Medulla oblongata (tissue), 1 donor: Measurements from ENCODE around the gene RRP7A.
"Not testable (repeated sequence)": the region's sequence is repeated elsewhere in the genome, so short reads cannot be mapped to it uniquely, and the experiment has no call there.

ENCODE experiments used
- DNase-seq: peaks from one replicate; pipeline ENCODE4 v3.0.0-alpha.2; 2015; ENCODE audit errors: extremely low spot score

RRP7A gene

DNA sequence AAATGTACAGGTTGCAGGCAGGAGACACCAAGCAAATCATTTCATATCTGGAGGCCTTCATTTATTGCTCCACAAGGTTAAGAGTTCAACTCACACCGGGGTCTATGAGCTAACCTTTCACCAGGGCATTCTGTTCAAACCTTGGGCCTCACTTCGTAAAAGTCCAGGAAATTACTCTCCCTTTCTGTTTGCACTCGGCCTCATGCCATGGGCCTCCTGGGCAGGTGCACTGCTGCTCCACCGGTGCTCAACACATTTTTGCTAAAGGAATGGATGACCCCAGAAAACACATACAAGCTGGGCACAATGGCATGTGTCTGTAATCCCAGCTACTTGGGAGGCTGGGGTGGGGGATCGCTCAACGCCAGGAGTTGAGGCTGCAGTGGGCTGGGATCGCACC, 16.6 kb upstream of the RRP7A start:
- no peak for DNase-seq

DNA sequence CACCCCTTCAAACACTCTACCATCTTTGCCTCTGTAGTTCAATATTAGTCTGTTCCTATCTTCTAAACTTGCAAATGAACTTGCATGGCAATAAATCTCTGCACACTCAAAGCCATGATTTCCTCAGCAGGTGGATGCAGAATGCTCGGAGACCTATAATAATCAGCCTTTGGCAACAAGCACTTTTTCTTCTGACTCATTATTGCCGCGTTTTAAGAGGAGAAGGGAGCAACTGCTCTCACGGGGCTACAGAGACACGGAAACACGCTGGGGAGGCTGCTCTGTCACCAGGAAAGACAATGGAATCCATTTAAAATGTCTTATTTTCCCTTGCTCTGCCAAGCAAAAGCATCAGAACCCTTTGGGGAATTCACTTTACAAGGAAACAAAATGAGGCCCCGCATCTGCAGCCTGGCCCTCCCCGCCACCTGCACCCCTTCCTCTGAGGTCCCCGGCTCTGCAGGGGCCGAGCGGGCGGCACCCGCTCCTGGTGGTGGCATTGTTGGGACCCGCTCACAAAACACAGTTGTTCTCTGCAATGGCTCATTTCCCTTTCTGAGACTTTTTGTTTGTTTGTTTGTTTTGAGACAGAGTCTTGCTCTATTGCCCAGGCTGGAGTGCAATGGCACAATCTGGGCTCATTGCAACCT, 15.6 kb upstream of the RRP7A start:
- not testable (repeated sequence) for DNase-seq

DNA sequence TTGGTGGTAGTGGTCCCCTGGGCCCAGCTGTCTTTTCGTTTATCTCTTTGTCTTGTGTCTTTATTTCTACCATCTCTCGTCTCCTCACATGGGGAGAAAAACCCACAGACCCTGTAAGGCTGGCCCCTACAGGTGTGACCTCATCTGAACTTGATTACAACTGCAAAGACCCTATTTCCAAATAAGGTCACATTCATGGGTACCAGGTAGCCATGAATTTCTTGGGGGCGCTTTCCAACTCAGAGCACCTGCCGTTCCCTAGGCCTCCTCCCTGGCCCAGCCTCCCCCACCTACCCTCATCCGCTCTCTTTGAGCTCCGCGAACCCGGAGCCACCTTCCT, 14.0 kb upstream of the RRP7A start:
- DNase-seq, result no peak

DNA sequence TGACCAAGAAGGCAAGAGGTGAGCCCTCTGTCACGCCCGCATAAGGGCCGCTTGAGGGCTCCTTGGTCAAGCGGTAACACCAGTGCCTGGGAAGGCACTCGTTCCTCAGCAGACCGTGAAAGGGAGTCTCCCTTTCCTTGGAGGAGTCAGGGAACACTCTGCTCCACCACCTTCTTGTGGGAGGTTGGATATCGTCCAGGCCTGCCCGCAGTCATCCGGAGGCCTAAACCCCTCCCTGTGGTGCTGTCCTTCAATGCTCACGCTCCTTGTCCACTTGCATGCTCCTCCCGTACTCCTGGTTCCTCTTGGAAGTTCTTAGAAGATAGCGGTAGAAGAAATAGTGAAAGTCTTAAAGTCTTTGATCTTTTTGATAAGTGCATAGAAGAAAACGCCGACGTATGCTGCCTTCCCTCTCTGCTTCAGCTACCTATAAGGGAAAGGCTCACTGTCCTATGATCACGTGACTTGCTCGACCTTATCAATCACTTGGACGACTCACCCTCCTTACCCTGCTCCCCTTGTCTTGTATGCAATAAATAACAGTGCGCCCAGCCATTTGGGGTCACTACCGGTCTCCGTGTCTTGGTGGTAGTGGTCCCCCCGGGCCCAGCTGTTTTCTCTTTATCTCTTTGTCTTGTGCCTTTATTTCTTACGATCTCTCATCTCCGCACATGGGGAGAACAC, 11.9 kb upstream of the RRP7A start:
- DNase-seq, result not testable (repeated sequence)

DNA sequence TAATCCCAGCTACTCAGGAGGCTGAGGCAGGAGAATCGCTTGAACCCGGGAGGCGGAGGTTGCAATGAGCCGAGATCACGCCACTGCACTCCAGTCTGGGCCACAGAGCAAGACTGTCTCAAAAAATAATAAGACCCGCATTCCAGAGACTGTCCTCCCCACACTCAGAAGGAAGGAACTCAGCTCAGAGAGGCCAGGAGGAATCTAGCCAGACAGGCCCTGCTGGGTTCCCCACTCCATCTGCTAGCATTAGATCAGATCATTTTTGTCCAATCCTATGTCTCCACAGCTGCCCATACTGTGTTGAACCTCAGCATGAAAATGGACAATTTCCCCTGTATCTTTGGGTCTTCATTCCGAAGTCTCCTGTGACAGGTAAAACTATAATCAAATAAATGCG, 9.8 kb upstream of the RRP7A start:
- DNase-seq, result not testable (repeated sequence)

DNA sequence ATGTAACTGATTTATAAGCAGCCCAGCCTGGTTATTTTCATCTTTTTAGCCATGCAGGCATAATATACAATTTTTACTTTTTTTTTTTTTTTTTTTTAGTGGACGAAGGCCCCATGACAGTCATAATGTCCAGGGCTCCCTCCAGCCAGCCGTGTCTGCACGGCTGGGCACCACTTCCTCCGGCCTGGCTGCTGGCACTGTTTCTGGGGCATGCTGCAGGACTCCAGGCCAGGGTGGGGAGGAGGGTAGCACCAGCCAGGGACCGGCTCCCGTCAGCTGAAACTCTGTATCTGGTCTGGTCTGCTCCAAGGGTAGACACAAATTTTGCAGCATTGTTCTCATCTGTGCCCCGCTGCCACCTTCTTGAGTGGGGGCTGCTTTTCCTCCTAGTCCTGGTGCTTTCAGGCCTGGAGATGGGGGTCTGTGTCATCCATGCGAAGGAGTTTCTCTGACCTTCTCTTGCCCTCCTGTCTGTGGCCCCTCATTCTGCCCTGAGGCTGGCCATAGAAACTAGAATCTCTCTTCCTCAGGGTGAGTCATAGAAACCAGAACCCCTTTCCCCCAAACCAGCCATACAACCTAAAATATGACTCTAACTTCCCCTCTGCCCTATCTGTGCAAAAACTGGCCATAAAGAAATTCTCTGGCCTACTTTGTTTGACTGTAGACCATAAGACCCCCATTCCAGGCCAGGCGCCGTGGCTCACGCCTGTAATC, 9.2 kb upstream of the RRP7A start:
- DNase-seq, result no peak

DNA sequence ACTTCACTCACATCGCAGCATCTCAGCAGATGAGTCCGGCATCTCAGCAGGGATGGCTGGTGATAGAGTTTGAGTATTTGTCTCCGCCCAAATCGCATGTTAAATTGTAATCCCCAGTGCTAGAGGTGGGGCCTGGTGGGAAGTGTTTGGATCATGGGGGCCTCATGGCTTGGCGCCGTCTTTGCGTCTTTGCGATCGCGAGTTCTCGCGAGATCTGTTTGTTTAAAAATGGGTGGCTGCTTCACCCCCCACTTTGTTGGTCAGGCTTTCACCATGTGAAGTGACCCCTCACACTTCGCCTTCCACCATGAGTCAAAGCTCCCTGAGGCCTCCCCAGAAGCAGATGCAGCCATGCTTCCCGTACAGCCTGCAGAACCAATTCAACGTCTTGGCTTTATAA, 3.0 kb upstream of the RRP7A start:
- no peak for DNase-seq

DNA sequence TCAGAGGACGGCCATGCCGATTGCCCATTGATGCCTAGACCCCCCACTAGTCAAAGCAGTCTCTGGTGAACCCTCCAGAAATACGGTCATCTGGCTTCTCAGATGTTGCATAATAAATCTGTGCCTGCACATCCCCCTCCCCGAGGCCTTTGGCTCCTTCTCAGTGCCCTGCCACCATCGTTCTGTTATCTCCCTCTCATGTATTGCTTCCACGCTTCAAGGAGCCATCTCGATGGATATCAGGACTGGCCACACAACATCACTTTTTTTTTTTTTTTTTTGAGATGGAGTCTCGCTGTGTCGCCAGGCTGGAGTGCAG, 1.6 kb upstream of the RRP7A start:
- no peak for DNase-seq

DNA sequence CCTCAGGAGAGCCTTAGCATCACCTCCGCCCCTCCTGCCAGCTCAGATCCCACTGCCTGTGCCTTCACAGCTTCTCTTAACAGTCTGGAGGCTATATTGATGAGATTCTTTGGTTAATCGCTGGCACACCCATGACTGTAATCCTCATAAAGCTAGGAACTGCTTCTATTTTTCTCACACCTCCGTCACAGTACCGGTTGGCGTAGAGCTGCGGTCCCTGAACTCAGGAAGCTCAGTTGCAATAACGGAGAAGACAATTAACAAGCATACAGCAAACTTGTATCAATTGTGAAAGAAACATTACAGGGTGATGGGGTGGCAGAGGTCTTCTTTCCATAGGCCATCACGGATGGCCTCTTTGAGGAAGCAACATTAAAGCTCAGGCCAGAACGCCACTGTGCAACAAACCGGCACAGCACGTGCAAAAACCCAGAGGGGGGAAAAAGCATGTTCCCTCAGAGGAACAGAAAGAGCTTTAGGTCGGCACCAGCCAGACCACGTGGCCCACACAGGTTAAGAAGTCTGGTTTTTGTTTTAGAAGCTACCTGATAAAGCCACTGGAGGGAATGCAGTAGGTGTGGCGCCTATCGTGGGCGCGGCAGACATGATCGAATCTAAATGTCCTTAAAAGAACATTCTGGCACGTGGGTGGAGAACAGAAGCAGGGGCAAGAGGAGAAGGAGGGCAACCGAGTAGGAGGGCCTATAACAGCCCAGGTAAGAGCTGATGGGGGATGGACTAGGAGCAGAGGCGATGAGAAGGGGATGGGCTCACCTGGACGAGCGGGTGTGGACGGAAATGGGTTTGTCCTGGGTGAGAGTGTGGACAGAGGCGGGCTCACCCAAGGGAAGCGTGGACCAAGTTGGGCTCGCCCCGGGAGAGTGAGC, 715 bp downstream of the RRP7A start:
- DNase-seq, result not testable (repeated sequence)

DNA sequence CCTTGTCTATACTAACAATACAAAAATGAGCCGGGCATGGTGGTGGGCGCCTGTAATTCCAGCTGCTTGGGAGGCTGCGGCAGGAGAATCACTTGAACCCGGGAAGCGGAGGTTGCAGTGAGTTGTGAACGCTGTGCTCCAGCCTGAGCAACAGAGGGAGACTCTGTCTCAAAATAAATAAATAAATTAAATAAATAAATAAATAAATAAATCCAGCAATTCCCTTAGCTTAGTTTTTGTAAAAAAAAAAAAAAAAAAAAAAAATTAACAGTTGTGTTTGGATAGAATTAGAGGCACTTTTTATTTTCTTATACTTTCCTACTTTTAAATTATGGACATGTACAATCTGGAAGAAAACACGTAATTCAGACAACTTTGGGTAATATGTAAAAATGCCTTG, 2.5 kb downstream of the RRP7A start:
- not testable (repeated sequence) for DNase-seq

DNA sequence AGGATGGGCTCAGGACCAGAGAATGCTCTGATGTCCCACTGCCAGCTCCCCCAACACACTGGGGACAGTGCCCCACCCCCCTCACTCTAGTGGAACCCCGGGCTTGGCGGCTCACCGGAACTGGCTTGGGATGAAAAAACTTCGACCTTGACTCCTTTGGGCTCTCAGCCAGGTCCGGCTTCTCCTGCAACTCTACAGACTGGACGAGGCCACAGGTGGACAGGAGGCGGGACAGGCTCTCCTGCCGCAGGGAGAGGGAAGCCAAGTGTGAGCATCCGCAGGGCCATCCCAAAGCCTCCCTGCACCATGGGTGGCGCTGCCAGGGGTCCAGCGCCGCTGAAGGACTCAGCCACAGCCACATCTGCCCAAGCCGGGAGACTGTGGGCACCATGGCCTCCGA, 3.7 kb downstream of the RRP7A start:
- DNase-seq, result no peak

DNA sequence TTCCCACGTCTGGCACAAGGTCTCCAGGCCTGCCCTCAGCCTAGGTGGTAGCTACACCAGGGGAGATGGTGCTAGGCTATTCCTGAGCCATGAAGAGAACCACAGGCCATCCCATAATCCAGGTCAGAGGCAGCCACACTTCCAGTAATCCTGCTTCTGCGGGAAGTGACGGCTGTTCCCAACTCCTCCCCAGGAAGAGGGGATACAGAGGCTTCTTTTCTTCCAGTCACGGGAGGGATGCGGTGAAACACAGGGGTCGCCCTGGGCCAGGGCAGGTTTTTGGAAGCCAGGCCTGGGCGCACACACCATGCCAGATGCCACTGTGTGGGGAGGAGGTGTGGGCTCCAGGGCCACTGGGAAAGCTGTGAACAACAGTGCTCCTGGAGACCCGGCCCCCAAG, 4.3 kb downstream of the RRP7A start:
- DNase-seq, result not testable (repeated sequence)

DNA sequence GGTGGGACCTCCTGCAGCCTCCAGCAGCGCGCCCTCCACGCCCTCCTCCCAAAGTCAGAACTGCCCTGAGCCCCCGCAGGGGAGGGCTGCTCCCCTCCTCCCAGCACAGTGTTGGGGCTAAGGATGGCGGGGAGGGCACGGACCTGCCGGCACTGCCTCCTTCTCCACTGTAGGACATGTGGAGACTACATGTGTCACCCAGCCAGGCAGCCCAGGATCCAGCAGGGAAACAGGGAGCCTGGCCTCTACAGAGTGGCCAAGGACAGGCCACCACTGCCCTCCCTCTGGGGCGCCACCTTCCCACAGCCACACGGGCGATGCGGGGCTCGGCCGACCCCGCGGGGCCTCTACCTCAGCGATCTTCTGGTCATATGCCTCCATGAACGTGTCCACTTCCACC, 5.3 kb downstream of the RRP7A start:
- DNase-seq, result not testable (repeated sequence)

DNA sequence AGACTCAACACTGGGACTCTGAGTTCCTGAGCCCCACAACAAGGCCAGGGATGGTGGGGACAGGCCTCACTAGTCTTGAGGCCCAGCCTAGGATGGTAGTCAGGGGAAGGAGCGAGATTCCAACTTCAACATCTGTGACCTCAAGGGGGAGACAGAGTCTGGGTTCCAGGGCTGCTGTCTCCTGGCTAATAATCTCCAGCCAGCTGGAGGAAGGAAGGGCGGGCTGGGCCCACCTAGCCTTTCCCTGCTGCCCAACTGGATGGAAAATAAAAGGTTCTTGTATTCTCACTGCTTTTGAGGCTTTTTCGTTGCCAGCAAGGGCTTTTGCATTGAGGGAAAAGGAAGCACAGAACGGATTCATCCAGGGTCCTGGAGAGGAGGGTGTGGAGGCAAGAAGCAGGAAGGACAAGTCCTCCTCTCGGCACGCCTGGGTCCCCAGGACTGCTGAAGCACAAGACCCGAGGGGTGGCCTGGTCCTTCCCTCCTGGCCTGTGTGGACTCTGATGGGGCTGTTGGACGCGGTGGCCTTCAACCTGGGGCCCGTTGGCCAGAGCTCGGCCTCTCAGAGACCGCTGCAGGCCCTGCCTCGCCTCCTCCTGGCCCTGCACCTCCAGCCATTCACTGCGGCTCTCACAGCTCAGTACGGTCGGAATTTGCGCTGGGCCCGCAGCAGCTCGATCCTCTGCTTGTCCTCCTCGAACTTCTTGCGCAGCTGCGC, 7.2 kb downstream of the RRP7A start:
- DNase-seq, result peak; percentile 27

DNA sequence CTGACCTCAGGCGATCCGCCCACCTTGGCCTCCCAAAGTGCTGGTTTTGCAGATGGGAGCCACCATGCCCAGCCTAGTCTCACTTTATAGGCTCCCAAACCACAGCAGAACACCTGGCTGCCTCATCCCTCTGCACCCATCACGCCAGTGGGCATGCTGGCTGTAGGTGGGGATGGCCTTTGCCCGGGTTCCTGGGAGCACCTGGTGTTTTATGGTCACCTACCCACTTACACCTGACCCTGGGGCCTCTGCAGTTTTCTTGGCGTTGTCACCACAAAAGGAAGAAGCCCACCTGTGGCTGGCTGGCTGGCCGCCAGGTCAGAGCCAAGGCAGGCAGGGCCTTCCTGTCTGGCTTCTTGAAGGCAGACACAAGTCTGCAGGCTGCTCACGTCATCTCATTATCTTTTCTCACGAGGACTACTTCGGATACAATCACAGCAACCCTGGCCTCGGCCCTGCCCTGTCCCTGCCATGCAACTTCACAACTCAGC, 8.2 kb downstream of the RRP7A start:
- DNase-seq, result no peak

DNA sequence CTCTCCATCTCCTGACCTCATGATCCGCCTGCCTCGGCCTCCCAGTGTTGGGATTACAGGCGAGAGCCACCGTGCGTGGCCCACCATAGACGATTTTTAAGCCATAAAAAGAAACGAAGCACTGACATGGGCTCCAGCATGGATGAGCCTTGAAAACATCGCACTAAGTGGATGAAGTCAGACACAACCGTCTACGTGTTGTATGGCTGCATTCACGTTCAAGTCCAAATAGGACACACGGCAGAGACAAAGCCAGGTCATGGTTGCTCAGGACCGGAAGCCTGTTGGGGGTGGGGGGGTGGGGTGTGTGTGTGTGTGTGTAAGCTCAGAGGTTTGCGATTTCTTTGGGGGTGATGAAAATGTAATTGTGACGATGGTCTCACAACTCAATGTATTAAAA, 10.0 kb downstream of the RRP7A start:
- no peak for DNase-seq

DNA sequence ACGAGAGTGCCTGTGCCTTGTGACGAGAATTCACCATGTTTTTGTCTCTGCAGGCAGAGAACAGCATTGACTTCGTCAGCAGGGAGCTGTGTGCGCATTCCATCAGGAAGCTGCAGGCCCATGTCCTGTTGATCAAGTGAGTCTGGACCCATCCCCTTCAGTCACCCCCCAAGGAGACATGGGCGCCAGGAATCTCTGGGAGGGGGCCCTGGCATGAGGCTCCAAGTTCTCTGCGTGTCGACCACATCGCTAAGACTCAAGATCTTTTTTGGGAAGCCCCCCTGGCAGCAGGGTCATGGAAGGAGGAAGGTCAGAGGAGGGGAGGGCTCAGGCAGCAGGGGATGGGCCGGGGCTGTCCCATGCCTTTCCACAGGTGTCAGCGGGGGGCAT, 10.6 kb downstream of the RRP7A start:
- not testable (repeated sequence) for DNase-seq

DNA sequence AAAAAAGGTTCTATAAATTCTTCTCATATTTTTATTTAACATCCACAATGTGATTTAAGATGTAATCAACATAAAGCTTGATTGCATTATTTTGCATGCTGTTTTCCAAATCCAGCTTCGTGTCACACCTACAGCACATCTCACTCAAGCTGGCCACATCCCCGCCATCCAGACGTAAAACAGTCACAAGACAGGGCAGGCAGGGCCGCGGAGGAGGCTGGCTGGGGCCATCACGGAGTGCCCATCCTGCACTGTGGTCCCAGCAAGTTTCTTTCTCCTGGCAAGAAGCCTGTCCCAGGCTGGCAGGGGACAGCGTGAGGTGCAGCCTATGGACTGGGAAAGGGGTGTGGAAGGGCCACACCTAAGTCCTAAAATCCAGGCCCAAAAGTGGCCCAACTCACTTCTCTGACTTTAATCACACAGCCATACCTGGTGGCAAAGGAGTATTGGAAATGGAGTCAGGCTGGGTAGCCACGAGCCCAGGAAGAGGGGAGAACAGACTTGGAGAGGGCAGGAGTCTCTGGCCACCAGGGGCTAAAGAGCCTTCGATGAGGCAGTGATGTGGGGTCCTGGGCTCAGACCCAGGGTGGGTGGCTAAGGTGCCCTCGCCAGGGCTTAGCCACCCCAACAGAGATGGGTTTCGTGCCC, 11.1 kb downstream of the RRP7A start:
- not testable (repeated sequence) for DNase-seq

DNA sequence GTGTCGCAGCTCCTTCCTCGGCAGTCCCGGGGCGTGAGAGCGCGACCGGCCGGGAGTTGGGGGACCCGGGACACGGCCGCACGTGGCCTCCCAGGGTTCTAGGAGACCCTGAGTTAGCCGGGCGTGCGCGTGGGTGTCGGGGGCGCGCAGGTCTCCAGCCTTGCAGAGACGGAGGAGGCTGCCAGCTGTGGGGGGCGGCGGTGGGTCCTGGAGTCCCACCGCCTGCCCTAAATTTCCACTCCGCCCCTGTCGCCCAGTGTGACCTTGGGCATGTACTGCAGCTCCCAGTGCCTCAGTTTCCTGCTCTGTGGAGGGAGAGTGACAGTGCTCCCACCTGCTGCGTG, 18.8 kb downstream of the RRP7A start:
- DNase-seq, result no peak

DNA sequence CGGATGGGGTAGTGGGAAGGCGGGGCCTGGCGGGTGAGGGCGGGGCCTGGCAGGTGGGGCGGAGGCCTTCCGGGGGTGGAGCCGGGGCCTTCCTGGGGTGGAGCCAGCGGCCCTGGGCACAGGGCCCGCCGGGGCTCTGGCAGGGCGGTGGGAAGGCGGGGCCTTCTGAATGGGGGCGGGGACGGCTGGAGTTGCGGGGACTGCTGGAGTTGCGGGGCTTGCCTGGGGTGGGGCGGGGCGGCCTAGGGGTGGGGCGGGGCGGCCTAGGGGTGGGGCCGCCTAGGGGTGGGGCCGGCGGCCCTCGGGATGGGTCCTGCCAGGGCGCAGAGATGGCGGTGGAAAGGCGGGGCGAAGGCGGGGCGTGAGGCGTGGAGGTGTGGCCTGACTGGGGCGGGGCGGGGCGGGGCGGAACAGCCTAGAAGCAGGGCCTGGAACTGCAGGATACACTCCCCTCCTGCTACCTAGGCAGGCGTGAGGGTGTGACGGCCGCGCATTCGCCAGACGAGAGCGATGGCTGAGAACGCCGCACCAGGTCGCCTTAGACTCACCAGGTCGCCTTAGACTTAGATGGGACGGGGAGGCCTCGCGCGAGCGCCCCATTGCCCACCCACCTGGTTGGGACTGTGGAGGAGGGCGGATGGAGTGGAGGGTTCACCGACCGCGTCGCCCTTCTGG, 19.3 kb downstream of the RRP7A start:
- DNase-seq, result peak; percentile 83

DNA sequence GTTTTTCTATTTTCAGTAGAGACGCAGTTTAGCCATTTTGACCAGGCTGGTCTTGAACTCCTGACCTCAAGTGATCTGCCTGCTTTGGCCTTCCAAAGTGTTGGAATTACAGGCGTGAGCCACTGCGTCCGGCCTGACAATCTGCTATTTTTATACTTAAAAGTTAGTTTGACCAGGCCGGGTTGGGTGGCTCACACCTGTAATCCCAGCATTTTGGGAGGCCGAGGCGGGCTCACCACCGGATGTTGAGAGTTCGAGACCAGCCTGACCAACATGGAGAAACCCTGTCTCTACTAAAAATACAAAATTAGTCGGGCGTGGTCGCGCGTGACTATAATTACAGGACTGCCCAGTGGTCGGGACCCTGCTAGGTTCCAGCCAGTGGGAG, 19.8 kb downstream of the RRP7A start:
- DNase-seq, result not testable (repeated sequence)
